ENCODE measurements around the gene TMSB4X.
"Not testable (repeated sequence)": the region's sequence is repeated elsewhere in the genome, so short reads cannot be mapped to it uniquely, and the experiment has no call there.

TMSB4X gene

DNA sequence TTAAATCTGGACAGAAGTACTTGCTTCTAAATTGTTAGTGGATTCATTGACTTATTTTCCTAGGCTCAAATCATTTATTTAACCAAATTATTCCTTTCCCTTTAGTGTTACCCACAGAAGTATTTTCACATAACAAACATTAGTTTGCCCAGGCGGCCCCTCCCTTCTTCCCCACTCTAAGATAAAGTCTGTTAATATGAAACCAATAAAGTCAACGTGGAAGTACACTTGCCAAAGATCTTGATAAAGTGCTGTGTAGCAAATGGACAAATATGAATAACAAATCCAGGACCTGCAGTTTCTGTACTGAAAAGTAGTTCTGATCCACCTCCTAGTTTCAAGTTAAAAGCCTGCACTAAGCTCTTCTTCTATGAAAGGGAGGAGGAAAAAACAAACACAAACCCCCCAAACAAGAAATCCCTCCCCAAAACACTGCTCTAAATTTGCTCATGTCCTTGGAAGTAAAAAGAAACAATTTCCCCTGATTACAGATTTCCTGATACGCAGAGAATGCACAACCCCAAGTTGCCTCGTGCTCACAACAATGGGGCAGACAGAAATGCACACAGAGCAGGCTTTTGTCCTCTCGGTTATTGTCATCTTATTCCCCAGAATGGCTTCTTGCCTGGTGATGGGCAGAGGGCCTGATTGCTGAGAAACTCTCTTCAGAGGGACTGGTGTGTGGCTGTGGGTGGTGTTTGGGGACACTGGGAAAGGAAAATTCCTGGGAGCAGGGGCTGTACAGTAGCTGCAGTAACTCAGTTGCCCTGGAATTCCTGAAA lies 23.2 kb downstream of the TMSB4X start:
- no peak for DNase-seq

DNA sequence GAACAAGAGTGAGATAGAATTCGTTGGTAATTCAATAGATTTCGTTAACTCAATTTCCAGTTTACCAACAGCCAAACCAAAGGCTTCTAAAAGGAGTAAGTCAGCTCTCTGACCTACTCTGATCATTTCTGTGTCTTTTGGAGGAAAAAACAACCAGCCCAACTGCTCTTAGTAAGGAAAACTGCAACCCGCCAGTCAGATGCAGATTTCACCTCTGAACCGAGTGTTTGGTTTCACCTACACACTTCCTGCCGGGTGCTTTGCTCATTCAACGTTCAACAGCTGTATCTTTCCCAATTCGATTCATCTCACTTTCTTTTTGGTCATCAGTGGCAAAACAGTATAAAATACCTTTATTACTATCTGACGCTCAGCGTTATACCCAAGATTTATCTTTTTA lies 24.5 kb downstream of the TMSB4X start:
- no peak for DNase-seq

- no peak for DNase-seq
Observed at GRCh38 chrX:13000301-13000811, 25.4 kb downstream of the TMSB4X start.

- DNase-seq, result no peak
Observed at GRCh38 chrX:13001097-13001496, 26.2 kb downstream of the TMSB4X start.

- DNase-seq, result no peak
Observed at GRCh38 chrX:13001961-13002671, 27.2 kb downstream of the TMSB4X start.

GRCh38 chrX:13005661-13006473 lies 31.0 kb downstream of the TMSB4X start:
- DNase-seq, result no peak

- DNase-seq, result peak; percentile 72
Observed at GRCh38 chrX:13007519-13008188, 32.7 kb downstream of the TMSB4X start.

DNA sequence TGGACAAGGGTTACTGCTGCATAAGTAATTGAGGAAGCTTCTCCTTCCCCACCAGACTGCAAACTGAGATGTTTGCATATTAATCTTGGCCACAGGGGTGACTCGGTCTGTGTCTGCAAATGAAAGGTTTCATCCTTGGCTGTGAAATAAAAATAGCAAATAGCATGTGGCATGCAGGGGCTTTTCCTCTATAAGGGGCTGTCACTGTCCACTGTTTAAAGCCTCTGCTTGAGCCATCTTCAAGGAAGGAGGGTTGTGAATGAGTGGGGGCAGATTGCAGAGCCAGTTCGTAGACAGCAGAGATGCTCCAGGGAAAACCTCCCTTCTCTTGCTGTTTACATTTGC lies 33.3 kb downstream of the TMSB4X start:
- no peak for DNase-seq

DNA sequence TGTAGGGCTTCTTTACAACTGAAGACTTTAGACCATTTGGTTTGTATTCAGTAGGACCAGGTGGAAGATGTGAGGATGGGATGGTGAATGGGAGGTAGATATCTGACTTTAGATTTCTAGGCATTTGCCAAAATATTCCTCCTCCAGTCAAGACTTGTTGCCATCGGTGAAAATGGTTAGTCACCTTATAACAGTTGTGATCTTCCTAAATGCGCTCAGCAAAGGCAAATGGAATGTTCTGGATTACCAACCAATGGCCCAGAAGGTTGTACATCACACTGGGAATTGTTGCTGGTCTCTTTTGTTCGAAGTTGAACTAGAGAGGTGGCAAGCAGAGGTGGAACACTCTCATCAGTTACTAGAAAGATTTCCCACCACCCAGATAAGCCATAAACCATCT lies 33.9 kb downstream of the TMSB4X start:
- no peak for DNase-seq

- DNase-seq, result no peak
Observed at GRCh38 chrX:13009273-13009672, 34.4 kb downstream of the TMSB4X start.

DNA sequence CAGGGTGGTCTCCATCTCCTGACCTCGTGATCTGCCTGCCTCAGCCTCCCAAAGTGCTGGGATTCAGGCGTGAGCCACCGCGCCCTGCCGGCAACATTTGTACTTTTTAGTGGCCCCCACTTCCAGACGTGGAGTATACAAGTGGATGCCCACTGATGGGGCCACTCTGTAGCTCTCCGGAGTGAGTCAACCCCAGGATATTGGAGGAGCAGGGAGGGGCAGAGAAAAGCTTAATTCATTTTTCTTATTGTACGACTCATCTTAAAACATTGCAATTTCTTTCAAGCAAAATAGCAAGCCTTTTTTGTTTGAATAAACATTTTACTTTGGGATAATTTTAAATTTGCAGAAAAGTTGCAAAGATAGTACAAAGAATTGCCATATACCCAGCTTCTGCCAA lies 34.9 kb downstream of the TMSB4X start:
- peak; percentile 64 for DNase-seq

DNA sequence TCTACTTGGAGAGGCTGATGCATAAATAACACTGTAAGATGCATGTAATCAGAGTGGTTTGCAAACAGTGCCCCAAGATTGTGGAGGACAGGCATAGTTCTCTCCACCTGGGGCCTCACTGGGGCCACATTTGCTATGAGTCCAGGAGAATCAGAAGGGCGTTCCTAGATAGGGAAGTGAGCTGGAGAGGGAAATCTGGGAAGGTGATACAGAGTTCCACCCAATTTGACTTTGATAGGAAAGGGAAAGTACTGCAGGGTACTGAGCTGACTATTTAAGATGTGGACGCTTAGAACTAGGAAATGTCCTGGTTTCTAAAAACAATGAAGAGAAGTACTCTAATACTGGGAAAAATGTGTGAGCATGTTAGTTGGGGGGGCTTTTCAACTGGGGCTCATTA lies 35.6 kb downstream of the TMSB4X start:
- DNase-seq, result no peak

GRCh38 chrX:13013363-13014110 lies 38.6 kb downstream of the TMSB4X start:
- DNase-seq, result no peak

- no peak for DNase-seq
Observed at GRCh38 chrX:13014111-13015096, 39.5 kb downstream of the TMSB4X start.

DNA sequence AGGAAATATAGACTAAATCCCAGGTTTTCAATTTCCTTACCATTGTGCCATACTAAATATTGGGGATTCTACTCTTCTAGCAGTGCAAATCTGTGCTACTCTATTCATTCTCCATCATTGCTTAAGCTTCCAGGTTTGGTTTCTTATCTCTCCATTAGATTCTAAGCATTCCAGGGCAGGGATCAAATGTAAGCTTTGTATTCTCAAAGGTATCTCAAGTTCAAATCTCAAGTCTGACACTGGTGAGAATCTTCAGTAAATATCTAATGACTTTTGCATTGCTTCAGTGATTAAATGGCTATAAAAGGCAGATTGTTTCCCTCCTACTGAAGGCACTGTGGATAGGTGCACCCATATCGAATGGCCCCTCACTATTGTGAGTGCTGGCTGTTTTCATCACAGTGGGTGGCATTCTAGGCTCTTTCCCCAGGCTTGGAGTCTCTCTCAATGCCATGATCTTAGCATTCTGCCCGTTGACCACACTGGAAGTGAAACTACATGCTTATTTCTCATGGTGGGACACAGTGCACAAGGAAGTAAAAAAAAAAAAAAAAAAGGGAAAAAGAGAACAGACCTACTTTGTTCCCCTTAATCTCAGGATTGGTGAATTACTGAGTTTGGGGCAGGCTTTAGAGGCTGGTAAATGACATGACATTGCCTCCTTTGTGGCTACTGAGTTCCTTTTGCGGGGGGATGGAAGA lies 40.8 kb downstream of the TMSB4X start:
- no peak for DNase-seq

DNA sequence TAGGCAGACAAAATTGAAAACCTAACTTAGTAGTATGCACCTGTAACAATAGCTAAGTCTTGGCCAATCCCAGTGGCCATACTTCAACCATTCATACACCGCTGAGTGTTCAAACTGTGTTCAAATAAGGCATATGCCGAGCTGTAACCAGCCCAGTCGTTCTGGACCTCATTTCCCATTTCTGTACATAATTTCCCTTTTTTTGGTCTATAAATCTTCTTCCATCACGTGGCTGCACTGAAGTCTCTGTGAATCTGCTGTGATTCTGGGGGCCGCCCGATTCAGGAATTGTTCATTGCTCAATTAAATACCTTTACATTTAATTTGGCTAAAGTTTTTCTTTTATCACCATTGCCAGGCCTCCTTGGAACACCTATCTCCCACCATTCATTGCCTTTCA lies 41.8 kb downstream of the TMSB4X start:
- DNase-seq, result not testable (repeated sequence)

- peak; percentile 38 for DNase-seq
Observed at GRCh38 chrX:13022926-13023325, 48.0 kb downstream of the TMSB4X start.

GRCh38 chrX:13023567-13023966 lies 48.7 kb downstream of the TMSB4X start:
- peak; percentile 36 for DNase-seq

GRCh38 chrX:13023979-13024378 lies 49.1 kb downstream of the TMSB4X start:
- DNase-seq, result no peak

- DNase-seq, result no peak
Observed at GRCh38 chrX:13024986-13025385, 50.1 kb downstream of the TMSB4X start.

All from fibroblast of skin of scalp (primary cell).